ENCODE data around the gene SNTB2. TPM values are rescaled to one million over a fixed set of nuclear protein-coding genes. Genes with fewer than 3 reads are reported as not detected.

SNTB2 gene
- total RNA-seq, 2 experiments from 2014 or later, result 6.1 to 6.3 TPM

DNA sequence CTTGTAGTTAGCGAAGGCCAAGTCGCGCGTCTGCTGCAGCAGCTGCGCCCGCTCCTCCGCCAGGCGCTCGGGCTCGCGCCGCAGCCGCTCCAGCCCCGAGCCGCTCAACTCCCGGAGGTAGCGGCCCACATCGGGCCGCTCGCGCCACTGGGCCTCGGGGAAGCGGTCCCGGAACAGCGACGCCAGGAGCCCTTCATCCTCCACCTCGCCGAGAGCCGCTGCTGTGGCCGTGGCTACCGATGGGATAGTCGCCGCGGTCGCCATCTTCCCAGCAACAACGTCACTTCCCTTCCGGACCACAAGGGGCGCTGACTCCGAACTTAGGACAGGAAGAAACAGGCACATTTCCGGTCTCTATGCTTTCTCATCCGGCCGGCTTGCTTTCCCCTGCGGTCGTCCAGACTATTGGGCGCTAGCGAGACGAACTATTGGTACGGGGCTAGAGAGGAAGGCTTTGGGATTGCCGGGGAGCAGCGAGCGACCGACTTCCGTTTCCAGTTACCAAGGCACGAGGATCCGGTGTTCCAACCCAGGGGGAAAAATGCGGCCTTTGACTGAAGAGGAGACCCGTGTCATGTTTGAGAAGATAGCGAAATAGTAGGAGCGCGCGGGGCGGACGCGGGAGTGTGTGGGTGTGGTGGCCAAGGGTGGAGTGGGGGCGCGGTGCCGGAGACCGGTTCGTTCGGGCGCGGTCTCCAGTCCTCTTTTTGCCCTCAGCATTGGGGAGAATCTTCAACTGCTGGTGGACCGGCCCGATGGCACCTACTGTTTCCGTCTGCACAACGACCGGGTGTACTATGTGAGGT lies 152.5 kb downstream of the SNTB2 start, which contains the start of the genes COG8 and NIP7:
Gene COG8 (minus strand): TSS at position 276 of the 806 bp plus-strand sequence. CDS start 12 bp downstream, at position 264.
Gene NIP7 (plus strand): TSS at position 484 of the 806 bp plus-strand sequence. CDS start 58 bp downstream, at position 542.
- no peaks in the 10 kb centered on the region for H3K27me3 Mint-ChIP-seq
- H3K9me3 Mint-ChIP-seq, result no peaks in the 10 kb centered on the region
- peak; percentile 91 for DNase-seq
- H3K36me3 Mint-ChIP-seq, result peaks cover 33% of the 10 kb centered on the region
- H3K27ac Mint-ChIP-seq, result peak within 1 kb of the TSS; percentile 96
- peaks cover 34% of the 10 kb centered on the region for H3K4me1 Mint-ChIP-seq
- peak within 1 kb of the TSS; percentile 96 for H3K4me3 Mint-ChIP-seq

DNA sequence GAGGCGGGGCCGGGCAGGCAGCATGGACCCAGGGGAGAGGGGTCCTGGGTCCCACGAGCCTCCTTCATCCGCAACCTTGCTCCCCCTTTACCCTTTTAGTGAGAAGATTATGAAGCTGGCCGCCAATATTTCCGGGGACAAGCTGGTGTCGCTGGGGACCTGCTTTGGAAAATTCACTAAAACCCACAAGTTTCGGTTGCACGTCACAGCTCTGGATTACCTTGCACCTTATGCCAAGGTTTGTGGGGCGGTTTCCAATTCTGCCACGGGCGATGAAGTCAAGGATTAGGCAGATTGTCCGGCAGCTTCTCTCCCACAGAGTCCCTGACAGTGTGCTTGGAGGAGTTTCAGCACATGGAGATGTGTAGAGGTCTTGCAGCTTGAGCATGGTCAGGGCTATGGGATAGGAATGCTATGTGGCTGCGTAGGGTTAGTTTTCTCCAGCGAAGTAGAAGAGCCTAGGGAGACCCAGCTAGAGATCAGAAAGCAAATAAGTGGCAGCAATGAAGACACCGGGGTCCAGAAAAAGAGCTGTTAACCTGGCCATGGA lies 153.2 kb downstream of the SNTB2 start:
- peak; percentile 39 for DNase-seq
- Mint-ChIP-seq H3K27ac (peak overlapping the region; percentile 96), H3K4me3 (peak overlapping the region; percentile 96), H3K9me3 (no peaks in the 10 kb centered on the region), H3K4me1 (peaks cover 35% of the 10 kb centered on the region), H3K36me3 (peaks cover 33% of the 10 kb centered on the region), H3K27me3 (no peaks in the 10 kb centered on the region)

- Mint-ChIP-seq H3K36me3 (peaks cover 35% of the 10 kb centered on the region), H3K4me1 (peaks cover 23% of the 10 kb centered on the region), H3K27ac (no peak overlapping the region), H3K27me3 (no peaks in the 10 kb centered on the region), H3K9me3 (no peaks in the 10 kb centered on the region), H3K4me3 (no peak overlapping the region)
- no peak for DNase-seq
Measured at GRCh38 chr16:69344171-69344570, 157.2 kb downstream of the SNTB2 start.

DNA sequence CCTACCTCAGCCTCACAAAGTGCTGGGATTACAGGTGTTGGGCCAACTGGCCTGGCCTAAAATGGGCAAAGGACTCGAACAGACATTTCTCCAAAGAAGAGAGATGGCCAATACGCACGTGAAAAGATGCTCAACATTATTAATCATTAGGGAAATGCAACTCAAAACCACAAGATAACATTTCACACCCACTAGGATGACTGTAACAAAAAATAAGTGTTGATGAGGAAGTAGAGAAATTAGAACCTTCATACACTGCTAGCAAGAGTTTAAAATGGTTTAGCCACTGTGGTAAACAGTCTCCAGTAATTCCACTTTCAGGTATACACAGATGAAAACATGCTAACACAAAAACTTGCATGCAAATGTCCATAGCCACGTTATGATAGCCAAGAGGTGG lies 159.0 kb downstream of the SNTB2 start:
- DNase-seq, result no peak
- H3K9me3 Mint-ChIP-seq, result no peaks in the 10 kb centered on the region
- peaks cover 25% of the 10 kb centered on the region for H3K36me3 Mint-ChIP-seq
- peaks cover 17% of the 10 kb centered on the region for H3K4me1 Mint-ChIP-seq
- no peaks in the 10 kb centered on the region for H3K27me3 Mint-ChIP-seq
- H3K4me3 Mint-ChIP-seq, result no peak overlapping the region
- H3K27ac Mint-ChIP-seq, result no peak overlapping the region

- DNase-seq, result no peak
- H3K36me3 Mint-ChIP-seq, result peaks cover 17% of the 10 kb centered on the region
- no peaks in the 10 kb centered on the region for H3K27me3 Mint-ChIP-seq
- no peak overlapping the region for H3K4me3 Mint-ChIP-seq
- no peak overlapping the region for H3K27ac Mint-ChIP-seq
- H3K9me3 Mint-ChIP-seq, result no peaks in the 10 kb centered on the region
- H3K4me1 Mint-ChIP-seq, result peaks cover 10% of the 10 kb centered on the region
Measured at GRCh38 chr16:69346683-69347082, 159.7 kb downstream of the SNTB2 start.

GRCh38 chr16:69348222-69348621 lies 161.3 kb downstream of the SNTB2 start:
- Mint-ChIP-seq H3K4me1 (peaks cover 3% of the 10 kb centered on the region), H3K27ac (no peak overlapping the region), H3K27me3 (no peaks in the 10 kb centered on the region), H3K36me3 (peaks cover 15% of the 10 kb centered on the region), H3K9me3 (no peaks in the 10 kb centered on the region), H3K4me3 (no peak overlapping the region)
- no peak for DNase-seq

DNA sequence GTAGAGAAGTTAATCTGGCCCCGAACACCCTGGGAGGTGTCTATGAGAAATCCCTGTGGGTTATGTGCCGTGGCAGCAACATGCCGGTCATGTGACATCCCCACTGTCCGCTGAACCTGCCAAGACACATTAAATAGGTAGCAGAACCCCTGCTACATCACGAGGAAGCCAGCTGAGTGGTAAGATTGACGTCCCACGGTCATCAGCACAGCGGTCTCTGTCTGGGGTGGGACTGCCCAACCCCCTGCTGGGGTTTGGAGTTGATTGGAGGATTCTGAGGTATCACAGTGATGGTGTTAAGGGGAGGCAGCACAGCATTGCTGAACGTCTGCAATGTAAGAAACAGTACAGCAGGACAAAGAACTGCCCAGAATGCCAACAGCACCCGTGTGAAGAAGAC lies 162.6 kb downstream of the SNTB2 start:
- H3K27ac Mint-ChIP-seq, result no peak overlapping the region
- H3K27me3 Mint-ChIP-seq, result no peaks in the 10 kb centered on the region
- peaks cover 3% of the 10 kb centered on the region for H3K4me1 Mint-ChIP-seq
- peaks cover 12% of the 10 kb centered on the region for H3K36me3 Mint-ChIP-seq
- DNase-seq, result no peak
- H3K9me3 Mint-ChIP-seq, result no peaks in the 10 kb centered on the region
- H3K4me3 Mint-ChIP-seq, result no peak overlapping the region

DNA sequence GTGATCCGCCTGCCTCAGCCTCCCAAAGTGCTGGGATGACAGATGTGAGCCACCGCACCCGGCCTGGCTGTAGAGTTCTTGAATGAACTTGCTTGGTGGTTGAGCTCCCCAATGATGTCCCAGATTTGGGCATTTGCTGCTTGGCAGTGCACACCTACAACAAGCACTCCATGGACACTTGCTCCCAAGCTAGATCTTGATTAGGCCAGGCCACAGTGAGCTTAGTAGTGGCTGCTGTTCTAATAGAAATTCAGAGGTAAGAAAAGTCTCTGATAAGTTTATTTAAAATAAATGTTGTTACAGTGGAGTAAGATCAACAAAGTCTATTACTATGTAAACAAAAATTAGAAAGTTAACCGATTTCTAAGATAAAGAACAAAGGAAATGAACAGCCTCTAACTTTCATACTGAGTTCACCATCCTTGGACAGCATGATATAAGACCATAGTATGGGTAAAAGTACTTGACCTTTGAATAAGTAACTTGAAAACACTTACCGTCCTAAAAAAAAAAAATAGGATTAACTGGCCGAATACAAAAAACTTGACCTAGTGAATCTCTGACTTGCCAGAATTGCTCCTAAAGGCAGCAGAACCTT lies 163.7 kb downstream of the SNTB2 start:
- H3K4me1 Mint-ChIP-seq, result no peaks in the 10 kb centered on the region
- H3K4me3 Mint-ChIP-seq, result no peak overlapping the region
- peaks cover 16% of the 10 kb centered on the region for H3K36me3 Mint-ChIP-seq
- no peak overlapping the region for H3K27ac Mint-ChIP-seq
- no peak for DNase-seq
- H3K27me3 Mint-ChIP-seq, result no peaks in the 10 kb centered on the region
- H3K9me3 Mint-ChIP-seq, result no peaks in the 10 kb centered on the region

DNA sequence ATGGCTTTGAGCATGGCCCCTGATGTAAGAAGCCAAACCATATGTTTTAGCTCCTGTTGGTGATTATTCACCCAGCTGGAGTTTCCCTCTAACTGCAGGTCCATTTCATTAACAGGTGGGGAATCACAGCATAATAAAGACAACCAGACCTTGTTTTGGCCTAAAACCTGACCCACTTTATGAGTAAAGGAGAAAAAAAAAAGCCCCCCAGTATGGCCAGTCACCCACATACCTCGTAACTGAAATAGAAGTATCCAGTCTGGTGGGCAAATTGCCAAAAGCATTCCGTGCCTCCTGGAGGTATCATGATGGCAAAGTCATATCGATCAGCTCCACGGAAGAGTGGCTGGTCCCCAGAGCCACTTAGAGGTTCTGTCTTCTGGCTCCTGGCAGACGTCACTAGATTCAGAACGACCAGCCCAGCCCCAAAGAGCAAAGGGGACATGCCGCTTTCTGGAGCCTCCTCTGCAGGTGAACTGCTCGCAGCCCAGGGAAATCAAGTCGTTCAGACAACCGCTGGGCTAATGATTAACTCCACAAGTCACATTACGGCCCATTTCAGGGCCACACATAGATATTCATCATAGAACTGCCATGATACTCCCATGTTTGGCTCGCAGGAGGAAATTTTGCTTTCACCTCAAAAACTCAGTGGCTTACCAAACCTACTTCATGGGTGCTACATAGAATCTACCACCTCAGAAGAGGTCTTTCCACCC lies 164.5 kb downstream of the SNTB2 start, which contains the start of gene TMED6:
Gene TMED6 (minus strand): TSS at position 478 of the 719 bp plus-strand sequence. CDS start 33 bp downstream, at position 445.
- DNase-seq, result no peak
- H3K36me3 Mint-ChIP-seq, result peaks cover 18% of the 10 kb centered on the region
- H3K27me3 Mint-ChIP-seq, result no peaks in the 10 kb centered on the region
- no peaks in the 10 kb centered on the region for H3K9me3 Mint-ChIP-seq
- no peak within 1 kb of the TSS for H3K27ac Mint-ChIP-seq
- H3K4me3 Mint-ChIP-seq, result no peak within 1 kb of the TSS
- H3K4me1 Mint-ChIP-seq, result no peaks in the 10 kb centered on the region

Other genes with a start within 250 kb of the SNTB2 start
- gene HAS3, start 81.5 kb upstream of the SNTB2 start, total RNA-seq, result under 1 TPM; 0.33 to 0.74 TPM
- 100 to 1,000 TPM; 135 to 141 TPM for gene CHTF8, start 54.6 kb upstream of the SNTB2 start, total RNA-seq
- 100 to 1,000 TPM; 149 to 153 TPM for gene UTP4, start 54.5 kb upstream of the SNTB2 start, total RNA-seq
- gene VPS4A, start 124.2 kb downstream of the SNTB2 start, total RNA-seq, result 10 to 100 TPM; 27.0 to 28.6 TPM
- 10 to 100 TPM; 33.0 to 36.4 TPM for gene PDF, start 143.4 kb downstream of the SNTB2 start, total RNA-seq
- gene COG8, start 152.4 kb downstream of the SNTB2 start, total RNA-seq, result 10 to 100 TPM; 30.2 to 31.8 TPM
- 10 to 100 TPM; 70.1 to 73.2 TPM for gene NIP7, start 152.6 kb downstream of the SNTB2 start, total RNA-seq
- gene TMED6, start 164.6 kb downstream of the SNTB2 start, total RNA-seq, result 1 to 10 TPM in 1 of 2 experiments, under 1 TPM in 1; 0.70 to 1.2 TPM
- gene TERF2, start 198.8 kb downstream of the SNTB2 start, total RNA-seq, result 10 to 100 TPM; 54.4 to 55.4 TPM
- 100 to 1,000 TPM; 182 to 183 TPM for gene CYB5B, start 237.5 kb downstream of the SNTB2 start, total RNA-seq

Measured in activated naive CD8-positive, alpha-beta T cell treated with anti-CD3 and anti-CD28 coated beads for 36 hours (primary cell).